MCF 10A (cell line): Measurements from ENCODE around the gene CAMK4. TPM values are rescaled to one million over a fixed set of nuclear protein-coding genes. Genes with fewer than 3 reads are reported as not detected.

Source experiments
- BruUV-seq: library from RNA; stranded (reverse); fragments of 400-500 nt; replicated peaks from 2 replicates; lab custom pipeline; 2021; lab: Mats Ljungman, UMichigan
- CTCF ChIA-PET: fragments of 300-600 bp; sonication (Branson Sonifier 250); formaldehyde crosslinking; extraction: SDS; loops from one replicate; lab custom pipeline; 2021; ENCODE audit warnings: antibody characterized with exemption, inconsistent platforms; lab: Yijun Ruan, JAX
- POLR2A ChIA-PET: fragments of 300-600, 350-650 bp; sonication (Branson Sonifier 250); formaldehyde crosslinking; extraction: SDS; loops from one replicate; lab custom pipeline; 2020; ENCODE audit warnings: antibody characterized with exemption, inconsistent platforms; lab: Yijun Ruan, JAX
- DNase-seq: peaks from one replicate; pipeline ENCODE4 v3.0.0-alpha.2; 2018; ENCODE audit not compliant: unreplicated experiment
- H3K27ac Mint-ChIP-seq: one replicate; pipeline ENCODE4 v1.8.0; 2022; ENCODE audit warnings: mild to moderate bottlenecking, low read depth, mixed read lengths; ENCODE audit not compliant: unreplicated experiment
- H3K27me3 Mint-ChIP-seq: one replicate; pipeline ENCODE4 v1.8.0; 2022; ENCODE audit warnings: mixed read lengths; ENCODE audit not compliant: insufficient read depth, unreplicated experiment
- H3K36me3 Mint-ChIP-seq: one replicate; pipeline ENCODE4 v1.8.0; 2022; ENCODE audit warnings: mild to moderate bottlenecking, moderate library complexity, mixed read lengths; ENCODE audit not compliant: insufficient read depth, unreplicated experiment
- H3K4me1 Mint-ChIP-seq: one replicate; pipeline ENCODE4 v1.8.0; 2022; ENCODE audit warnings: mixed read lengths; ENCODE audit not compliant: insufficient read depth, unreplicated experiment
- H3K4me3 Mint-ChIP-seq: one replicate; pipeline ENCODE4 v1.8.0; 2022; ENCODE audit warnings: mild to moderate bottlenecking, moderate library complexity, mixed read lengths; ENCODE audit not compliant: unreplicated experiment
- H3K9me3 Mint-ChIP-seq: one replicate; pipeline ENCODE4 v1.8.0; 2022; ENCODE audit warnings: mixed read lengths; ENCODE audit not compliant: unreplicated experiment
- CTCF ChIP-seq: fragments of 200-600 bp; IDR thresholded peaks from one replicate; pipeline ENCODE4 v1.8.0; 2022; ENCODE audit warnings: antibody characterized with exemption, mild to moderate bottlenecking; ENCODE audit not compliant: unreplicated experiment
- intact Hi-C: fragments of 100-400 bp; cut with micrococcal nuclease; formaldehyde crosslinking; loops from 2 replicates; pipeline ENCODE4 v1.14.1; 2022
- total RNA-seq: library from RNA; stranded (reverse); gene quantifications from 2 replicates; pipeline ENCODE4 v1.2.3, GENCODE V29; 2022

CAMK4 gene
- total RNA-seq, 1 experiment from 2014 or later, result 0.21 TPM

DNA sequence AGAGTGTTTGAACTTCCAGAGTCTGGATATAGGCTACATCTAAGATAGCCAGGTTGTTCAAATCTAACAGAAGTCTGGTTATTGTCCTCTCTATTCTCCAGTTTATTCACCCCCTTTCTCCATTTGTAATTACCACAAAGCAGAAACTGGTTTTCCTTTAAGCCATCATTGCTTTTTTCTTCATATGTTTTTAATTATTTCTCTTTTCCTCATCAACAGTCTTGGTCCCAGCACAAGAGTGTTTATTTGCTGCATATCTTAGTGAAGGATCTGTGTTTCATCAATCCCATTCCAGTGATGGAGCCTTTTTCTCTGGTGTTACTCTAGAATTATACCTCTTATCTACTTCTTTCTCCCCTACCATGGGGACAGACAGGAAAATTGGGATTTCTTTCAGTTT lies 142.2 kb downstream of the CAMK4 start:
- no peak for DNase-seq
- H3K4me1 Mint-ChIP-seq, result peaks cover 13% of the 10 kb centered on the region
- peak overlapping the region; percentile 68 for H3K27ac Mint-ChIP-seq
- no peak for TF ChIP-seq CTCF
- POLR2A ChIA-PET, result no interaction called here
- peaks cover 7% of the 10 kb centered on the region for H3K9me3 Mint-ChIP-seq
- no peak overlapping the region for H3K4me3 Mint-ChIP-seq
- BruUV-seq, result no TSS peak
- no peaks in the 10 kb centered on the region for H3K36me3 Mint-ChIP-seq
- no peaks in the 10 kb centered on the region for H3K27me3 Mint-ChIP-seq
- CTCF ChIA-PET, result no interaction called here
- intact Hi-C loops, result loop anchor here (2.0 kb wide), 1 partner anchor 28 kb away; no protein-coding TSS in a partner anchor

- peak; percentile 66 for DNase-seq
- H3K36me3 Mint-ChIP-seq, result no peaks in the 10 kb centered on the region
- peak overlapping the region; percentile 68 for H3K27ac Mint-ChIP-seq
- no peaks in the 10 kb centered on the region for H3K27me3 Mint-ChIP-seq
- TF ChIP-seq CTCF, result no peak
- ChIA-PET POLR2A (no interaction called here), CTCF (interaction anchor here (0.6 kb wide), 1 partner anchor 77 kb away, joined by 3 read pairs; no protein-coding TSS in a partner anchor)
- no TSS peak for BruUV-seq
- intact Hi-C loops, result loop anchor here (2.0 kb wide), 1 partner anchor 28 kb away; no protein-coding TSS in a partner anchor
- H3K9me3 Mint-ChIP-seq, result peaks cover 7% of the 10 kb centered on the region
- H3K4me1 Mint-ChIP-seq, result peaks cover 13% of the 10 kb centered on the region
- H3K4me3 Mint-ChIP-seq, result no peak overlapping the region
Measured at GRCh38 chr5:111367115-111367514, 142.9 kb downstream of the CAMK4 start.

DNA sequence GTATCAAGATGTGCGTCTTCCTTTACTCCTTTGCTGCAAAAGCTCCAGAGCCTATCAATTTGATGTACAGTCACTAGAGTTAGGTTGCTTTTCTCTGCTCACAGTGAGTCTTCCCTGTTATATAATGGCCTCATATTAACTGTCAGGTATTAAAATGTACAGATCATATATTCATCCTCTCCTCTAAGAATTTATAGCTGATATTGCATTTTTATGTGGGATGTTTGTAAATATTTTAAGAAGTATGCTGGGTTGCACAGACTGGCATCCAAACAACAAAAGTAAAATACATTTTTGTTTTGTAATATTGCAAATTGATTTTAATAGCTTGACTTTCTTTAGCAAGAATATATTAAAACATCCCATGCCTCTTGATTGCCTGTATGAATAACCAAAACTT lies 148.6 kb downstream of the CAMK4 start:
- H3K36me3 Mint-ChIP-seq, result no peaks in the 10 kb centered on the region
- H3K27ac Mint-ChIP-seq, result no peak overlapping the region
- CTCF ChIA-PET, result no interaction called here
- no peak for DNase-seq
- intact Hi-C loops, result no loop called here
- no peak for TF ChIP-seq CTCF
- no peaks in the 10 kb centered on the region for H3K4me1 Mint-ChIP-seq
- no peaks in the 10 kb centered on the region for H3K9me3 Mint-ChIP-seq
- H3K27me3 Mint-ChIP-seq, result no peaks in the 10 kb centered on the region
- POLR2A ChIA-PET, result no interaction called here
- no TSS peak for BruUV-seq
- H3K4me3 Mint-ChIP-seq, result no peak overlapping the region

- ChIA-PET CTCF (interaction anchor here (0.5 to 0.7 kb wide), 2 partner anchors 69 to 96 kb away, joined by 3 read pairs; no protein-coding TSS in a partner anchor), POLR2A (no interaction called here)
- intact Hi-C loops, result no loop called here
- H3K4me1 Mint-ChIP-seq, result no peaks in the 10 kb centered on the region
- H3K9me3 Mint-ChIP-seq, result no peaks in the 10 kb centered on the region
- no TSS peak for BruUV-seq
- H3K27me3 Mint-ChIP-seq, result no peaks in the 10 kb centered on the region
- H3K4me3 Mint-ChIP-seq, result no peak overlapping the region
- no peaks in the 10 kb centered on the region for H3K36me3 Mint-ChIP-seq
- TF ChIP-seq CTCF, result no peak
- no peak overlapping the region for H3K27ac Mint-ChIP-seq
- DNase-seq, result no peak
Measured at GRCh38 chr5:111374380-111374779, 150.2 kb downstream of the CAMK4 start.
